Caki2 (cell line): ENCODE results near the gene GLYATL2. TPM values are rescaled to one million over a fixed set of nuclear protein-coding genes. Genes with fewer than 3 reads are reported as not detected.

Source experiments
- DNase-seq: peaks from one replicate; pipeline ENCODE4 v3.0.0-alpha.2; 2015; ENCODE audit warnings: low read depth
- in situ Hi-C: cut with HindIII; loops from 2 replicates; pipeline ENCODE4 v1.10.0; 2016; ENCODE audit warnings: low sequenced_read_pairs, low pct_unique_long_range_greater_than_20kb, mixed read lengths
- total RNA-seq: library from RNA; depleted of rRNA; stranded (reverse); fragments of >200 nt; shearing (Covaris generic); gene quantifications from 2 replicates; pipeline ENCODE4 v1.2.3, GENCODE V29; 2014; ENCODE audit warnings: low replicate concordance; rRNA removed

Gene GLYATL2, protein sequence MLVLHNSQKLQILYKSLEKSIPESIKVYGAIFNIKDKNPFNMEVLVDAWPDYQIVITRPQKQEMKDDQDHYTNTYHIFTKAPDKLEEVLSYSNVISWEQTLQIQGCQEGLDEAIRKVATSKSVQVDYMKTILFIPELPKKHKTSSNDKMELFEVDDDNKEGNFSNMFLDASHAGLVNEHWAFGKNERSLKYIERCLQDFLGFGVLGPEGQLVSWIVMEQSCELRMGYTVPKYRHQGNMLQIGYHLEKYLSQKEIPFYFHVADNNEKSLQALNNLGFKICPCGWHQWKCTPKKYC
- total RNA-seq, result 0.58 and 6.4 TPM in 2 replicates

DNA sequence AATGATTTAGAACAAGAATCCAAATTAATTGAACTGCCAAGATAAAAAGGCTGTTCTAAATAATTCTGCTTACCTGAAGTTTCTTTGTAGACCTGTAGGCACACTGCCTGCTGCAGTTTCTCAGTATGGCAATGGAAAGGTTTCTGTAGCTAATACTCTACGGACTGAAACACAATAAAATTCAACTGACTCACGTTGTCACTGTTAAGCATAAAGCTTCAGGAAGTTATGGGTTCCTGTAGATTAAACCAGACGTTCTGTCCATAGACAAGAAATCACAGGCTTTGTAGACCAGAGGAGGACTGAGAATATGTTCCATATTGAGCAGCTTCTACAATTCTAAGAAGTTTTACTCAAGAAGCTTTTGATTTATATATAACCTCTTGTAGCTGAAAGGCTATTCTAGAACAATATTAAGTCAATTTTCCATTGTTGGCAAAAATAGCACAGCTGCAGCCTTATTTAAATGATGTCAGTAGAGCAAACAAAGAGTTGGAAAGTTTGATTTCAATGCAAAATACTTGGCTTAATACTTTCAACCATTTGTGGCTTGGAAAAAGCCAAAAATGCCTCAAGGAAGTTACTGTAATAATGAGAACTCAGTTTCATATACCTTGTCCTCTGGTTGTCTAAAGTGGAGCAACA, at the start of gene GLYATL2:
Gene GLYATL2, minus strand, starts transcription at position 344 of the 645 bp plus-strand sequence. CDS start 5,092 bp downstream, outside the sequence.
- in situ Hi-C loops, result no loop called here
- DNase-seq, result no peak

DNA sequence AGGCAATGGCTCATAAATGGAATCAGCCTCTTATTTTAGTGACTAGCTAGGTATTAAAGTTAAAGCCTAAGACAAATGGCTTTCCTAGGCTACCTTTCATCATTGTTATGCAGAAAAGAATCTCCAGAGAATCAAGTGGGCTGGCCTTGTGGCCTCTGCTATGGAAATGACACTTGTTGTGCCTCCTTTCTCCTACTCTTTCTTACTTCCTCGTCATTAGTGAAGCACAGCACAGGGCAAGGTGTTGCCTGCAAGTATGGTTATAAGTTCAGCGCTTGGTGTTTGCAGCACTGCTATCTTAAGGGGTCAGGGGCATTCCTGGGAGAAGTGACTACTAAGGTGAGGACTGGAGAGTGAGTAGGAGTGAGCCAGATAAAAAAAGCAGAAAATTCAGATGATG, 49.4 kb upstream of the GLYATL2 start:
- DNase-seq, result no peak
- in situ Hi-C loops, result no loop called here

DNA sequence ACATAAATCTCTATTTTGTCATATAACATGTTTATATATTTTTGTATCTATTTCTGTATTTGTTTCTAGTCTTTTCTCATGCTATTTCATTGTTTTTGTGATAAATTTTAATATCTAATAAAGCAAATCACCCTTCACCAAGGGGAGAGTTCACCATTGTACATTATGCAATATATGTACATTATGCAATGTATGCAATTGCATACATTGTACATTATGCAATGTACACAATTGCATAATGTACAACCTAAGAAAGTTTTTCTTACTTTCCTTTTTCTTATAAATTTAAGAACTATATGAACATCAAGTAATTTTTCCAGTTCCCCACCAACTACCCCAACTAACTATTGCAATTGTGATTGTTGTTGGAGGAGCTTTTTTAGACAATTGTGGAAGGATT, 44.1 kb upstream of the GLYATL2 start:
- no peak for DNase-seq
- in situ Hi-C loops, result no loop called here

DNA sequence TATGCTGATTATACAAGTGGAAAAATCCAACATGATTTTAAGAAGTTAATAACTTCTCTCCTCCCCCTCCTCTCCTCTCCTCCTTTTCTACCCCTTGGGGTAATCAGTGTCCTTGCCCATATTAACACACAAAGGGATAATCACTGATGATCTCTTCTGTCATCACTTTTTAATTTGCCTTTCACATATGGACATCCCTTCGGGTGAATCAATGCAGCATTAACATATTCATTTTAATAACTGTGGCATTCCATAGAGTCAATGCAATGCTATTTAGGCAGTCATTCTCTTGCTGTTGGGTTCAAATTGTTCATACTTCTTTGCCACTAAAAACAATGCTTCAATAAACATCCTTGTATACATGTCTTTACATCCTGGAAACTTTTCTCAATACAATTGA, 42.9 kb upstream of the GLYATL2 start:
- in situ Hi-C loops, result no loop called here
- no peak for DNase-seq

DNA sequence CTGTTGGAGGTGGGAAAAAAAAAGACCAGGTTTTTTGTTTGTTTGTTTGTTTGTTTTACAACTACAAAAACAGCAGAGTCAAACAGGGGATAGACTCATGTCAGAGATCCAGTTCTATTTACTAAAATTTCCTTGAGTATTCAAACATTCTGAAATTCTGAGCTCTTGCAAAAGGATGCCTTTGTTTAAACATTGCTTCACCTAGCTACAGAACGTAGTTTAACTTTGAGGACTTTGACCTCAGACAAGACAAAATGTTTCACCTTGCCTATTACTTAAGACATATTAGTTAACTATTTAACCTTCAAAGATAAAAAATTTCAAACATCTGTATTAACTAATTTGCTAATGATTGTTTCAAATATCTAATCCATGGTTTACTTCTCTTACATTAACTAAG, 36.1 kb upstream of the GLYATL2 start:
- no peak for DNase-seq
- in situ Hi-C loops, result no loop called here

DNA sequence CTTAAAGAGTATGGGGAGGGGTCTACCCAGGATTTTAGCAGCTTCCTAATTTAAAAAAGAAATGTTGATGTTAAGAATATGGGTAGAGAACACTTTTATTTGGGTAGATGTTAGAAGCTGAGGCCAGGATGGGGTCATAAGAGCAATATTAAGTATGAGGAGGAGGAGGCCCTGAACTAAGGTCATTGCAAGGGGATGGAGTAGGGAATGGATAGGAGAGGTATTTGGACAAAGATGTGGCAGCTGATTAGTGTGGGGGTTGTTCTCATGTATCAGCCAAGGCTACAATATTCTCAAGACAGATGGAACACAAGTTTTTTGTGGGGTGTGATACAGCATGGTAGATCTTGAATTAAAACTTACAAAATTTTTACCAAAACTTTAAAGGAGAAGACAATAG, 35.7 kb upstream of the GLYATL2 start:
- in situ Hi-C loops, result no loop called here
- DNase-seq, result no peak

DNA sequence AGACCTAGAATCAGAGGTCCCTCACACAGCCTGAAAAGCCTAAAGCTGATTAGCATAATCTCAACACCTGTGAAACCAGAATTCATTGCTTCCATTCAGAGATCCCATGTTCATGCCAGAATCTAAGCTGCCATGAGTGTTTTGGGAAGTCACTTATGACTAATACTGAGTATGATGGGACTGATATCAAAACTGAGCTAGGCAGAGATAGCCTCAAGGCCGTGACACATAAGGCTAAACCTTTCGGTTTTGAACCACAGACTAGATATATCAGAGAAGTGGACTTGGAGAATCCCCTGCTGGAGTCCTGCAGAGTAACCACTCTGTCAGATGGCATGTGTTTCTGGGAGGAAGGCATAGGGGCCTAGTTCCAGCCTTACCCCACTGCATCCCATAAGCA, 23.1 kb upstream of the GLYATL2 start:
- DNase-seq, result no peak
- in situ Hi-C loops, result no loop called here

DNA sequence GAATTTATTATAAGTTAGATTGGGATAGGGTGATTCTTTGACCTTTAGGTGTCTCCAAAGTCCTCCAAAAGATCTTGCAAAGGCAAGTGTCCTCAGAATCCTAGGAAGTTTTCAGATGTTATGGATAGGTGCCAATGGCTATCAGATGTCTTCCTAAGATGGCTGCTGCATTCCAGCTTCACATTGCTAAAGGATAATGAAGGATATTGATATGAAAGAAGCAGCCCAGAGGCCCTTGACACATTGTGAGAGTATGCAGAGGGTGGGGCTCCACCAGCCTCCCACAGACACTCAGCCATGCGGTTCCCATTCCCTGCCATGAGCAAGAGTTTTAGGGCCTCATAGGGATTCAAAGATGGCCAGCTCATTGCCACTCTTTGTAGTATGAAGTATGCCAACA, 22.3 kb upstream of the GLYATL2 start:
- in situ Hi-C loops, result no loop called here
- DNase-seq, result no peak

DNA sequence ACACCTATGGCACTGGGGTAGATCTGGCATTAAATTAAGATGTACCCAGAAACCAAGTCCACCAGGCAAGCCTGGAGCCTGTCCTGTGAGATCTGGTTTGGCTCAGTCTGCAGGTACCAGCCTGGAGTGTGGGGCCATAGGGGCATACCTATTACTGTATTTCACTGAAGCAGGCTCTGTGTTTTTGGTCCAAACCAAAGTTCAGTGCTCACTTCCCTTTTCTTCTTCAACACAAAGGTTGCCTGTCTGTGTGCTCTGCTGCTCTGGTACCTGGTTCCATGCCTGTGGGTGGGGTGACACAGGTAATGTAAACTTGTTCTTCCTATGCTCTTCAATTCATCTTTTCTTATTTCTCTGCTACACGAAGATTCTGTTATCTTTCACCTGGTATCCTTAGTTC, 19.8 kb upstream of the GLYATL2 start:
- DNase-seq, result no peak
- in situ Hi-C loops, result no loop called here

DNA sequence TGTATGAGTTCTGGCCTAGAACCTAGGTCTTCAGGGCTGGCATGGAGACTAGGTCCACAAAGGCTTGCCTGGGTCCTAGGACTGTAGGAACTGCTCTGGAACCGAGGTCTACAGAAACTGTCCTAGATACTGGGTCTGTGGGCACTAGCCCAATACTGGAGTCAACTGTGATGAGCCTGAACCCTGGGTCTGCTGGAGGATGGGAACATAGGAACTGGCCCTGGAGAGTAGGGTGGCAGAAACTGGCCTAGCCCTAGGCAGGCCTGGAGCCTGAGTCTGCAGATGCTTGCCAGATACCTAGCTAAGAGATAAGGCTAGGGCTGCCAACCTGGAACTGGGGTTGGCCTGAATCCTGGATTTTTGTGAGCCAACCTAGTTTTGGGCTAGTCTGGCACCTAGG, 19.2 kb upstream of the GLYATL2 start:
- DNase-seq, result no peak
- in situ Hi-C loops, result no loop called here

DNA sequence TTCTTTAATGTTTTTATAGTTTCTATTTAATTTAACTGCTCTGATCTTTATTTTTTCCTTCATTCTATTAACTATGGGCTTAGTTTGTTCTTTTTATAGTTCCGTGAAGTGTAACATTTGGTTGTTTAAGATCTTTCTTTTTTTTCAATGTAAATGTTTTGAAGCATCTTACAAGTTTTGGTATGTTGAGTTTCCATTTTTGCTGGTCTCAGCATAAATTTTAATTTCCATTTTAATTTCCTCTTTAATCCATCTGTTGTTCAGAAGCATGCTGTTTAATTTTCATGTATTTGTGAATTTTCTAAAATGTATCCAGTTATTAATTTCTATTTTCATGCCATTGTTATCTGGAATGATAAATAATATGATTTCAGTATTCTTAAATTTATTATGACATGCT, 17.0 kb upstream of the GLYATL2 start:
- DNase-seq, result no peak
- in situ Hi-C loops, result no loop called here

DNA sequence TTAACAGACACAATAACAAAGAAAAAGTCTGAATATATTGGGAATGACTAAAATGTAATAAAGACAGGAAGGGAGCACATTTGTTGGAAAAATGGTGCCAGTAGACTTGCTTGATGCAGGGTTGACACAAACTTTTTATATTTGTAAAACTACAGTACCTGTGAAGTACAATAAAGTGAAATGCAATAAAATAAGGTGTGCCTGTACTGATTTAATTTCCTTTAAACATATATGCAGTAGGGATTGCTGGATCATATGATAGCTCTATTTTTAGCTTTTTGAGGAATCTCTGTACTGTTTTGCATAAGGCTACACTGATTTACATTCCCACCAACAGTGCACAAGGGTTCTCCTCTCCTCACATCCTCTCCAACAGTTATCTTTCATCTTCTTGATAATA, 12.3 kb upstream of the GLYATL2 start:
- in situ Hi-C loops, result no loop called here
- no peak for DNase-seq

DNA sequence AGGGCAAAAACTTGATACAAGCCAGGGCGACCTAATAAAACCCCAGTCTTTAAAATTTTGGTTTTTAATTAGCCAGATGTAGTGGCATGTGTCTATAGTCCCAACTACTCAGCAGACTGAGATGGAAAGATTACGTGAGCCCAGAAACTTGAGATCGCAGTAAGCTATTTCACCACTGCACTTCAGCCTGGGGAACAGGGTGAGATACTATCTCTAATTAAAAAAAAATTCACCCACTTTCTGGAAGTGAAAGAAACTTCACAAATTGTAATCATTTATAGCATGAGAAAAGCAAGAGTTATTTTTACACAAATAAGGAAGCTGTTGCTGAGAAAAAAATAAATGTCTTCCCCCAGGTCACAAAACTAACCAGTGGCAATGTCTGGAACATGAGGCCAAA, 882 bp upstream of the GLYATL2 start:
- DNase-seq, result no peak
- in situ Hi-C loops, result no loop called here

DNA sequence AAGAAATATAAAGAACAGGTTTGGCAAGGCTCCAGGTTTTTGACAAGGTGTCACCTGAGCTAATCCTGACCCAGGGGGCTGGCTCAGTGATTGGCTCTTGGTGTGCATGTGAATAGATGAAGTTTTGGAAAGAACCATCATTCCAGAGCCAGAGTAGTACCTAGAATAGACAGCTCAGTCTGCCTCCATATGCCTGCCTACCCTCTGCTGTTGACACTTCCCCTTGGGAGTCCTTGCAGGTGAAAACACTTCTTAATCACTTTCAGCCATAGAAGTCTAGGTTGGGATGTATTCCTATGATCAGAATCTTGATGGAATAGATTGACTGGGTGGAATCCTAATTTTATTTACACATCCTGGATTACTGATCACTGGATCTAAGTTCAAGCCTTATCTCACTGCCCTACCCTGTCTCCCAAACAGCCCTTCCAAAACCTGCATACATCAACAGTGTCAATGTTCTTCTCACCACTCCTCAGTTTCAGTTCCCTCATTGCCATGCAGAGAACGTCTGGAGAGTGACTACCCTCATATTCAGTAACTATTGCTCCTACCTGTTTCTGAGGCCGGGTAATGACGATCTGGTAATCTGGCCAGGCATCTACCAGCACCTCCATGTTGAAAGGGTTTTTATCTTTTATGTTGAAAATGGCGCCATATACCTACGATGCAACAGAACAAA, 6.7 kb downstream of the GLYATL2 start:
- in situ Hi-C loops, result no loop called here
- no peak for DNase-seq

DNA sequence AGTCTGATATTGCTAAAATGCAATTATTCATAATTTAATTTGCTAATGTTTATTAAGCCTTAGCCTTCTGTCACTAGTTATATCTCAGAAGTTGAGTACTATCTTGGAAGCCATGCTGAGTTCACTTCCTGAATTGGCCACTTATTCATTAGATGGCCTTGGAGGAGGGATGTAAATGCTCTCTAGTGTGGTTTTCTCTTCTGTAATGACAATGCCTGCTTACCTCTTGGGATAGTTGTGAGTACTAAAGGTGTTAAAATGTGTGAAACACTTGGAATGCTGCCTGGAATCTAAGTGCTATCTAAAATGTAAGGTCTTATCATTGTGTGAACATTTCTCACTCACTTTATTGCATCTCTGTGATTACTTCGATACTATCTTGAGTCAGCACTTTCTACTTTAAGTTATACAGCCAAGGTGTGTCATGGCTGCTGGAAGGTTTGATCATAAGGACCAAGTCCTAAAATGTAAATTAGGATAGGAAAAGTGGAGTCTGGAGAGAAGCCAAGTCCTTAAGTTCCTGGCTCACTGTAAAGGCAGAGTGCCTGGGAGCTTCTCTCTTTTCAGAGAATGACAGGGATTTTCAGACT, 12.4 kb downstream of the GLYATL2 start:
- in situ Hi-C loops, result no loop called here
- peak; percentile 13 for DNase-seq

DNA sequence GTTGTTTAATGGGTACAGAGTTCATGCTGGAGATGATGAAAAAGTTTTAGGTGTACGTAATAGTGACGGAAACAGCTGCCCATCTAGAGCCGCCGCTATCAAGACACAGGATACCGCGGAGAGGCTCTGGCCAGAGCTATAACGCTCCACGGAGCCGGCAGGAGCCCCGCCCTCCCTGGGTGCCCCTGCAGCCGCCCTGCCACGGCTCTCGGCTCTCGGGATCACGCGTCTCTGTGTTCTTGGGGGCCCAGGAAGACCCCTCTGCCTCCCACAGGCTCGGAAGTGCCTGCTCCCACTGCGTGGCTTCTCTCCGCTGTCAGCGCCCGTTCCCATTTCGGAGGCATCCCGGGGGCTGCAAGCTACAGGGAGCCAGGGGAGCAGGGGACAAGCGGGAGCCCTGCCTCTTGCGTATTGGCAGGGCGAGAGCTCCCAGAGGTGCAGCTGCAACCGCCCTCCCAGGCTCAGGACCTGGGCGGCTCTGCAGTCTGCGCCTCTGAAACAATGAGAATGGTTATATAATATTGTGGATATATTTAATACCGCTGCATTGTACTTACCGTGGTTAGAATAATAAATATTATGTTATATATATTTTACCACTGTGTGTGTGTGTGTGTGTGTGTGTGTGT, 13.7 kb downstream of the GLYATL2 start:
- in situ Hi-C loops, result no loop called here
- DNase-seq, result no peak

DNA sequence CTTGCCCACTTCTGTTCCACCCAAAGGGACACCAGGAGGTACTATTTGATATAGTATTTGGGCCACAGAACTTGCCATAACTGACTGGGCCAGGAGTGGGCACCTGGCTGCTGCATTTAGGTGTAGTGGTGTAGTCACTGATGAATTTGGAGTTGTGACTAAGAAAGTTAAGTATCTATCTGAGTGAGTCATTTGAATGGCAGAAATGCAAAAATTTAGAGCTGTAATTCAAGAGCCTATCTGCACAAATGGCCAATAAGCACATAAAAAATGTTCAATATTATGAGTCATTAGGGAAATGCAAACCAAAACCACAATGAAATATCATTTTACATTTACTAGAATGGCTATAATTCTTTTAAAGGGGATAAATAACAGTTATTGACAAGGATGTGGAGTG, 14.7 kb downstream of the GLYATL2 start:
- in situ Hi-C loops, result no loop called here
- no peak for DNase-seq

DNA sequence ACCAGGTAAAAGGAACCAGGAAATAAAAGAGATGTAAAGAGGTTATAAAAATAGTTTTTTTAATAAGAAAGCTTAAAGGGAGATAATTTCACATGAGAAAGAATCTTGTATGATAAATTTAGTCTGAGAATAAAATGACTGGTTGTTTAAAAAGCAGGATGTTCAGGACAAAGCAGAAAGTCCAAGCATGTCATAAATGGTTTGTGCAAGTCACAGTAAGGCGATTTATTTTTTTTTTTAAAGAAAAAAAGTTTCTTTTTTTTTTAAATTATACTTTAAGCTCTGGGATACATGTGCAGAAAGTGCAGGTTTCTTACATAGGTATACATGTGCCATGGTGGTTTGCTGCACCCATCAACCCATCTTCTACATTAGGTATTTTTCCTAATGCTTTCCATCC, 30.8 kb downstream of the GLYATL2 start:
- in situ Hi-C loops, result no loop called here
- no peak for DNase-seq

DNA sequence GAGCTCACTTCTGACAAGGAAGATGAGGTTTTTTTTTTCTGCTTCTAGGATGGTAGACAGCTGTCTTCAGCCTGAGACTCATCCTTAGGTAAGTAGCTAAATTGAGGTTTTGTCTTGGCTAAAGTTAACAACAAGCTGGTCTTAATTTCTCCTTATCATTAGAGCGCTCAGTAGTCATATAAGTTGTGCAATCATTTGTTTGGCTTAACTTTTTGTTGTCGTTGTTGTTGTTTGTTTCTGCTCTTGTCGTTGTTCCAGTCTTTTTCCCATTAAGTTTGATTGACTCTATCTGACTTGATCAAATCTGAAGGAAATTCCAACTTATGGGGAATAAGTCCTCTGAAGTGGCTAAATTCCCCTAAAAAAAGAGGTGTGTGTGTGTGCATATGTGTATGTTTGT, 33.0 kb downstream of the GLYATL2 start:
- no peak for DNase-seq
- in situ Hi-C loops, result no loop called here
